ENCODE data around the gene ACVRL1.

ACVRL1 gene

DNA sequence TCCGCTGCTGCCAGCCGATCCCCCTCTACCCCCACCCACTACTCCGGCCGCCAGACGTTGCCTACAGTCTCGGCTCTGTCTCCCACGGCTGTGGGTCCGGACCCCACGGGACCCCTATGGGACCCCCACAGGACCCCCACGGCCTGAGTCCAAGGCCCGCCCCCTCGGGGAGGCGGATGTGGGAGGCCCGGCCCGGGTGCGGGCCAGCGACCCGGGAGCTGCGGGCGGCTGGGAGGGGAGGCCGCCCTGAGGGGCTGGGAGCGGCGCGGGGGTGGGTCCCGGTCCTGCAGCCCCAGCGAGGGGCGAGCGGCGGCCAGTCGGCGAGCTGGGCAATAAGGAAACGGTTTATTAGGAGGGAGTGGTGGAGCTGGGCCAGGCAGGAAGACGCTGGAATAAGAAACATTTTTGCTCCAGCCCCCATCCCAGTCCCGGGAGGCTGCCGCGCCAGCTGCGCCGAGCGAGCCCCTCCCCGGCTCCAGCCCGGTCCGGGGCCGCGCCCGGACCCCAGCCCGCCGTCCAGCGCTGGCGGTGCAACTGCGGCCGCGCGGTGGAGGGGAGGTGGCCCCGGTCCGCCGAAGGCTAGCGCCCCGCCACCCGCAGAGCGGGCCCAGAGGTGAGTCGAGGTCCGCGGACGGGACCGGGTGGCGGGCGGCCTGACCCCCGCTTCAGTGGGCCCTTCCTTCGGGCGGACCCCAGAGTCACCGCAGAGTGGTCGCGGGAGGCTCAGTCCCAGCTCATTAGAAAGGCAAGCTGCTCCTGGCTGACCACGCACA is at the start of gene ACVRL1:
ACVRL1 (plus strand) TSS at position 422 of the 773 bp plus-strand sequence. CDS start 4,971 bp downstream, outside the sequence.
- no peaks in the 10 kb centered on the region for H4K20me1 ChIP-seq (ENCODE audit: insufficient read depth, low read length)
- no peaks in the 10 kb centered on the region for H3F3A ChIP-seq (ENCODE audit: insufficient read depth, low read length)
- H3K27me3 ChIP-seq (ENCODE audit: insufficient read depth, low read length) = peaks cover 4% of the 10 kb centered on the region; the same call in 1 of the 2 replicates
- H3K27ac ChIP-seq (ENCODE audit: low read depth, low read length, poor library complexity, severe bottlenecking) = no peak within 1 kb of the TSS
- no peaks in the 10 kb centered on the region for H3K36me3 ChIP-seq (ENCODE audit: insufficient read depth, low read length)
- H3K4me2 ChIP-seq (ENCODE audit: low read length) = no peak within 1 kb of the TSS
- H3K9me3 ChIP-seq (ENCODE audit: low read length) = no peaks in the 10 kb centered on the region
- no peak within 1 kb of the TSS for H2AFZ ChIP-seq (ENCODE audit: low read length)
- H3K79me2 ChIP-seq (ENCODE audit: insufficient read depth, low read length) = no peaks in the 10 kb centered on the region
- H3K4me3 ChIP-seq (ENCODE audit: low read depth, low read length, poor library complexity, severe bottlenecking) = no peak within 1 kb of the TSS
- no peak within 1 kb of the TSS for H3K9ac ChIP-seq (ENCODE audit: low read length)
- H3K4me1 ChIP-seq (ENCODE audit: insufficient read depth, low read length, severe bottlenecking) = no peaks in the 10 kb centered on the region
- no peaks in the 10 kb centered on the region for H3K9me2 ChIP-seq (ENCODE audit: low read depth, low read length)
- TF ChIP-seq, protein P1, sequence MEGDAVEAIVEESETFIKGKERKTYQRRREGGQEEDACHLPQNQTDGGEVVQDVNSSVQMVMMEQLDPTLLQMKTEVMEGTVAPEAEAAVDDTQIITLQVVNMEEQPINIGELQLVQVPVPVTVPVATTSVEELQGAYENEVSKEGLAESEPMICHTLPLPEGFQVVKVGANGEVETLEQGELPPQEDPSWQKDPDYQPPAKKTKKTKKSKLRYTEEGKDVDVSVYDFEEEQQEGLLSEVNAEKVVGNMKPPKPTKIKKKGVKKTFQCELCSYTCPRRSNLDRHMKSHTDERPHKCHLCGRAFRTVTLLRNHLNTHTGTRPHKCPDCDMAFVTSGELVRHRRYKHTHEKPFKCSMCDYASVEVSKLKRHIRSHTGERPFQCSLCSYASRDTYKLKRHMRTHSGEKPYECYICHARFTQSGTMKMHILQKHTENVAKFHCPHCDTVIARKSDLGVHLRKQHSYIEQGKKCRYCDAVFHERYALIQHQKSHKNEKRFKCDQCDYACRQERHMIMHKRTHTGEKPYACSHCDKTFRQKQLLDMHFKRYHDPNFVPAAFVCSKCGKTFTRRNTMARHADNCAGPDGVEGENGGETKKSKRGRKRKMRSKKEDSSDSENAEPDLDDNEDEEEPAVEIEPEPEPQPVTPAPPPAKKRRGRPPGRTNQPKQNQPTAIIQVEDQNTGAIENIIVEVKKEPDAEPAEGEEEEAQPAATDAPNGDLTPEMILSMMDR (IDR thresholded peaks at IDR 0.05; ENCODE audit: low read length) = no peak
- TF ChIP-seq EZH2 (IDR thresholded peaks at IDR 0.05; ENCODE audit: borderline replicate concordance, low read length) = no peak

DNA sequence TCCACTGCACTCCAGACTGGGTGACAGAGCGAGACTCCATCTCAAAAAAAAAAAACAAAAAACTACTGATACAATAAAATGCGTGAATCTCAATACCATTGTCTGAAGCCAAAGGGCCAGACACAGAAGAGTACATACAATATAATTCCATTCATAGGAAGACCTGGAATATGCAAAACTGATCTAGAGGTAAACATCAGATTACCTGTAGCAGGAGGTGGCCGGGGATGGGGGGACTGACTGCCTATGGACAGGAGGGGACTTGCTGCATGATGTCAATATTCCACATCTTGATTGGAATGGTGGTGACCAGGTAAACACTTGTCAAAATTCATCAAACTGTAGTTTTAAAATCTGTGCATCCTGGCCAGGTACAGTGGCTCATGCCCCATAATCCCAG is 46.3 kb upstream of the ACVRL1 start:
- TF ChIP-seq, protein P1 (IDR thresholded peaks at IDR 0.05; ENCODE audit: low read length) = no peak
- no peak for TF ChIP-seq EZH2 (IDR thresholded peaks at IDR 0.05; ENCODE audit: borderline replicate concordance, low read length)
- Histone ChIP-seq H3F3A (ENCODE audit: insufficient read depth, low read length) (no peaks in the 10 kb centered on the region), H3K4me3 (ENCODE audit: low read depth, low read length, poor library complexity, severe bottlenecking) (no peak overlapping the region), H3K79me2 (ENCODE audit: insufficient read depth, low read length) (no peaks in the 10 kb centered on the region), H3K4me1 (ENCODE audit: insufficient read depth, low read length, severe bottlenecking) (no peaks in the 10 kb centered on the region), H3K9ac (ENCODE audit: low read length) (no peak overlapping the region), H3K36me3 (ENCODE audit: insufficient read depth, low read length) (no peaks in the 10 kb centered on the region), H3K4me2 (ENCODE audit: low read length) (no peak overlapping the region), H3K9me2 (ENCODE audit: low read depth, low read length) (no peaks in the 10 kb centered on the region), H2AFZ (ENCODE audit: low read length) (no peak overlapping the region), H3K9me3 (ENCODE audit: low read length) (no peaks in the 10 kb centered on the region), H3K27ac (ENCODE audit: low read depth, low read length, poor library complexity, severe bottlenecking) (no peak overlapping the region), H4K20me1 (ENCODE audit: insufficient read depth, low read length) (no peaks in the 10 kb centered on the region), H3K27me3 (ENCODE audit: insufficient read depth, low read length) (no peaks in the 10 kb centered on the region; the same call in 1 of the 2 replicates)

DNA sequence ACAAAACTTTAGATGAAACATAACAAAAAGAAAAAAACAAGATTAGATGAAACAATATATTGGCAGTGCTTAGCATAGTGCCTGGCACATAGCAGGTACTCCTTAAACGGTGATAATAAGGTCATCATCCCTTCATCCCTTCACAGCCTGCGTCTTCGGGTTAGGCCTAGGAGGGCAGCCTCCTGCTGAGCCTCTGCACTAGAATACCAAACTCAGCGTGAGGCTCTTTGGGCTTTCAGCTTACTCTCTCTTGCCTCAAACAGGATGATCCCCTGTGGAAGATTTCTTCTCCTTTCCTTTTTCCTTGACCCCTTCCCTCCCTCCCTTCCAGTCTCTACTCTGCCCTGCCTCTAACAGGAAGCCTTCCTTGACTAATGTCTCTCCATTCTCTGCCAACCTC is 44.4 kb upstream of the ACVRL1 start:
- Histone ChIP-seq H3K9ac (ENCODE audit: low read length) (no peak overlapping the region), H3K27ac (ENCODE audit: low read depth, low read length, poor library complexity, severe bottlenecking) (no peak overlapping the region), H2AFZ (ENCODE audit: low read length) (no peak overlapping the region)

More for the DNA sequence above, 44.4 kb upstream of the ACVRL1 start:
- H3K4me1 ChIP-seq (ENCODE audit: insufficient read depth, low read length, severe bottlenecking) = no peaks in the 10 kb centered on the region
- H3K9me2 ChIP-seq (ENCODE audit: low read depth, low read length) = no peaks in the 10 kb centered on the region
- H3K36me3 ChIP-seq (ENCODE audit: insufficient read depth, low read length) = no peaks in the 10 kb centered on the region
- no peaks in the 10 kb centered on the region for H3K79me2 ChIP-seq (ENCODE audit: insufficient read depth, low read length)
- no peak overlapping the region for H3K4me2 ChIP-seq (ENCODE audit: low read length)
- no peaks in the 10 kb centered on the region for H4K20me1 ChIP-seq (ENCODE audit: insufficient read depth, low read length)
- H3F3A ChIP-seq (ENCODE audit: insufficient read depth, low read length) = no peaks in the 10 kb centered on the region
- no peaks in the 10 kb centered on the region for H3K9me3 ChIP-seq (ENCODE audit: low read length)
- TF ChIP-seq, protein P1 (IDR thresholded peaks at IDR 0.05; ENCODE audit: low read length) = no peak
- no peak for TF ChIP-seq EZH2 (IDR thresholded peaks at IDR 0.05; ENCODE audit: borderline replicate concordance, low read length)
- no peak overlapping the region for H3K4me3 ChIP-seq (ENCODE audit: low read depth, low read length, poor library complexity, severe bottlenecking)
- H3K27me3 ChIP-seq (ENCODE audit: insufficient read depth, low read length) = peaks cover 3% of the 10 kb centered on the region

Measured in OCI-LY1 (cell line).